K562 (cell line): ENCODE measurements around the gene PPWD1. TPM values are rescaled to one million over a fixed set of nuclear protein-coding genes. Genes with fewer than 3 reads are reported as not detected.

Source experiments
- ADNP ChIP-seq: fragments of 200-800 bp; sonication (Bioruptor generic); IDR thresholded peaks from 2 replicates; pipeline ENCODE4 v1.6.1; 2016; ENCODE audit warnings: missing genetic modification characterization, missing compliant biosample characterization
- E2F5 ChIP-seq: sonication (generic); formaldehyde crosslinking; IDR thresholded peaks from 2 replicates; pipeline ENCODE4 v1.8.0; 2022; ENCODE audit warnings: mild to moderate bottlenecking, missing genetic modification reagents
- EGR1 ChIP-seq: fragments of 450-650 bp; conservative IDR thresholded peaks from 2 replicates; pipeline ENCODE4 v1.6.1; 2017; ENCODE audit warnings: mild to moderate bottlenecking
- FOS ChIP-seq: IDR thresholded peaks from 3 replicates; pipeline ENCODE4 v1.6.1; 2011; ENCODE audit not compliant: insufficient read length; ENCODE audit errors: extremely low read depth
- MBD1 ChIP-seq: fragments of 250-450 bp; sonication (Bioruptor Pico); IDR thresholded peaks from 2 replicates; pipeline ENCODE4 v1.8.0; 2022; ENCODE audit warnings: inconsistent platforms
- MEF2A ChIP-seq: IDR thresholded peaks from 2 replicates; pipeline ENCODE4 v1.6.1; 2011; ENCODE audit warnings: low read depth, mild to moderate bottlenecking, low read length, moderate library complexity; ENCODE audit not compliant: control insufficient read depth
- MITF ChIP-seq: IDR thresholded peaks from 2 replicates; pipeline ENCODE4 v1.6.1; 2014; ENCODE audit warnings: antibody characterized with exemption
- NR3C1 ChIP-seq: sonication (generic); formaldehyde crosslinking; IDR thresholded peaks from 2 replicates; pipeline ENCODE4 v1.8.1; 2022; ENCODE audit warnings: missing genetic modification reagents
- PCBP2 ChIP-seq: fragments of 200-400 bp; formaldehyde crosslinking; IDR thresholded peaks from 2 replicates; pipeline ENCODE4 v1.6.1; 2018; ENCODE audit warnings: low read length, low read depth, mild to moderate bottlenecking, moderate library complexity; ENCODE audit not compliant: poor library complexity, severe bottlenecking
- RFX1 ChIP-seq: fragments of 450-650 bp; IDR thresholded peaks from 2 replicates; pipeline ENCODE4 v1.6.1; 2016; ENCODE audit warnings: mild to moderate bottlenecking, moderate library complexity
- SIN3B ChIP-seq: fragments of 450-650 bp; IDR thresholded peaks from 2 replicates; pipeline ENCODE4 v1.6.1; 2017; ENCODE audit warnings: low read depth, mild to moderate bottlenecking, moderate library complexity
- SREBF2 ChIP-seq: sonication (generic); formaldehyde crosslinking; IDR thresholded peaks from 2 replicates; pipeline ENCODE4 v1.4.0; 2020; ENCODE audit warnings: mild to moderate bottlenecking, missing genetic modification reagents
- USF1 ChIP-seq: sonication (generic); formaldehyde crosslinking; IDR thresholded peaks from 2 replicates; pipeline ENCODE4 v1.9.0; 2022; ENCODE audit warnings: mild to moderate bottlenecking, missing genetic modification reagents
- ZNF212 ChIP-seq: fragments of 450-650 bp; formaldehyde crosslinking; IDR thresholded peaks from 2 replicates; pipeline ENCODE4 v1.4.0; 2020; ENCODE audit warnings: mild to moderate bottlenecking
- ZNF217 ChIP-seq: sonication (generic); formaldehyde crosslinking; IDR thresholded peaks from 2 replicates; pipeline ENCODE4 v1.8.0; 2022; ENCODE audit warnings: mild to moderate bottlenecking, missing genetic modification reagents
- polyA plus RNA-seq, 8 experiments: library from polyadenylated mRNA; depleted of rRNA in 4 of 8; stranded (reverse) in 5 of 8; unstranded in 3 of 8; fragments of >200 nt; fragmentation: Nextera tagmentation in 2 of 8; fragmentation: Illumina TruSeq in 1 of 8; extraction: Ambion mirVana in 2 of 8; extraction: Trizol in 1 of 8; gene quantifications; 2 replicates each; pipeline versions ENCODE4 v1.2.1 to v1.2.3, GENCODE V29; 2011 to 2014; ENCODE audit warnings: inconsistent platforms in 1 of 8, missing spikeins in 1 of 8
- total RNA-seq, 7 experiments: library from RNA; depleted of rRNA in 6 of 7; stranded (reverse); fragments of >200 nt in 6 of 7; fragmentation: Illumina TruSeq in 2 of 7; extraction: Trizol in 2 of 7; gene quantifications; 2 replicates each; pipeline versions ENCODE4 v1.2.1 to v1.2.3, GENCODE V29; 2011 to 2021; ENCODE audit warnings: low replicate concordance in 1 of 7

Gene PPWD1
- total and polyA plus RNA-seq, 9 of the 15 experiments (the other 6 are each of a cell fraction or from before 2014, with no cell fraction given) = 24.1 to 89.2 (median 51.4) TPM

- TF ChIP-seq MITF (no peak), ZNF217 (no peak), EGR1 (no peak), SIN3B (peak; percentile 90), ADNP (tag) (no peak), USF1 (CRISPR knock-in tag) (no peak), MEF2A (no peak), FOS (no peak), ZNF212 (no peak), PCBP2 (no peak), RFX1 (no peak), E2F5 (CRISPR knock-in tag) (no peak), SREBF2 (CRISPR knock-in tag) (no peak), MBD1 (no peak), NR3C1 (no peak)
These were observed 61.8 kb downstream of the PPWD1 start, which contains the start of the genes SHLD3 and TRAPPC13 (continued) for GRCh38 chr5:65624571-65625555.
